ENCODE results near the gene NSFL1C.
"Not testable (repeated sequence)": the region's sequence is repeated elsewhere in the genome, so short reads cannot be mapped to it uniquely, and the experiment has no call there.

The NSFL1C gene

GRCh38 chr20:1420066-1420465 lies 46.6 kb downstream of the NSFL1C start:
- DNase-seq = no peak

GRCh38 chr20:1418350-1418749 lies 48.3 kb downstream of the NSFL1C start:
- DNase-seq = no peak

- DNase-seq = no peak
These were observed 48.9 kb downstream of the NSFL1C start for GRCh38 chr20:1417790-1418189.

GRCh38 chr20:1417273-1417672 lies 49.4 kb downstream of the NSFL1C start:
- DNase-seq = no peak

DNA sequence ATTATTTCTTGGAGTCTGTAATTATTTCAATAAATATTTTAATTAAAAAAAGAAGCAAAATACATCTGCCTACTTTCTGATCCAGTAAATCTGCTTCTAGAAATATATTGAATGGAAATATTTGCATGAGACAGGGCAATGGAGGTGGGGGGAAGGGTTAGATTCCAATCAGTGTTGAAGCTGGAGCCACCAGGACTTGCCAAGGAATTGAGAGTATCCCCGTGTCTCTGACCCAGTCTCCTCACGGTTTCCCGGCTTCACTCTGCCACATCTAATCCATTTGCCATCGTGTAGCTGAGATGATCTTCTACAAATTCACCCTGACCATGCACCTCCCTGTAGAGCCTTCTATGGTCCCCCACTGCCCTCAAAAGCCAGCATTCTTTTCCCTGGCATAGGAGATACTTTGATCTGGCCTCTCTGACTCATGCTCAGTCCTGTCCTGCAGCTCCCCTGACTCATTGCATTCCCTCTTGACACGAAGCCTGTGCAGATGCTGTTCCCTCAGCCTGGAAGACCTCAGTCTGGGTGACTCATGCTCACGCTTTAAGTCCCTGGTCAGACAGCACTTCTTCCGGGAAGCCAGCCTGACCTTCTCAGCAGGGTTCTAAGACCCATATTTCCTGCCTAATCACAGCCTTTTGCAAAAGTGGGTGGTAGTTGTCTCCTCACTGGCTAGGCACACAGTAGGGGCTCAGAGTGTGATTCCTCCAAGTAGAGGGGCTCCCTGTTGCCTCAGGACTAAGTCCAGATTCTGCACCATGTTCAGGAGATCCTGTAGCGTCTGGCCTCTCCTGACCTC lies 50.8 kb downstream of the NSFL1C start:
- DNase-seq = no peak

- no peak for DNase-seq
These were observed 51.7 kb downstream of the NSFL1C start for GRCh38 chr20:1414982-1415381.

GRCh38 chr20:1405801-1406200 lies 60.8 kb downstream of the NSFL1C start:
- no peak for DNase-seq

- DNase-seq = no peak
These were observed 63.0 kb downstream of the NSFL1C start for GRCh38 chr20:1403624-1404023.

DNA sequence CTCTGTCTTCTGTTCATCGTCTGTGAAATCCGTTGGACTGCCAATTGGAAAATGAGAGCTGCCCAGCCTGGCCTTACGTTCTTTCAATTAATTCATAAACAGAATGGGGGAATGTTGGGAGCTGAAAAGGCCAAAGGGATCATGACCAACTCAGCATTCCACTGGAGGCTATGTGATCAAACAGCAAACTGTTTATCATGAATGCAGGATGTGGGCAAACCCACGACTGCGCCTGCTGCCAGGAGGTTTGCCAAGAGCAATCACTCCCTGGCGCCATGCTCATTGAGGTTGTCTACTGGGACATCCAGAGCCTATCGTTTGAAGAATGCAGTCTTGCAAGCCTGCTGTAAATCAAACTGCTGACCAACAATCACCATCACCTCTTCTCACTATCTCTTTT lies 64.5 kb downstream of the NSFL1C start:
- DNase-seq = no peak

- no peak for DNase-seq
These were observed 65.2 kb downstream of the NSFL1C start for GRCh38 chr20:1401451-1401907.

GRCh38 chr20:1399678-1400366 lies 66.8 kb downstream of the NSFL1C start:
- not testable (repeated sequence) for DNase-seq

GRCh38 chr20:1398185-1398584 lies 68.5 kb downstream of the NSFL1C start:
- not testable (repeated sequence) for DNase-seq

DNA sequence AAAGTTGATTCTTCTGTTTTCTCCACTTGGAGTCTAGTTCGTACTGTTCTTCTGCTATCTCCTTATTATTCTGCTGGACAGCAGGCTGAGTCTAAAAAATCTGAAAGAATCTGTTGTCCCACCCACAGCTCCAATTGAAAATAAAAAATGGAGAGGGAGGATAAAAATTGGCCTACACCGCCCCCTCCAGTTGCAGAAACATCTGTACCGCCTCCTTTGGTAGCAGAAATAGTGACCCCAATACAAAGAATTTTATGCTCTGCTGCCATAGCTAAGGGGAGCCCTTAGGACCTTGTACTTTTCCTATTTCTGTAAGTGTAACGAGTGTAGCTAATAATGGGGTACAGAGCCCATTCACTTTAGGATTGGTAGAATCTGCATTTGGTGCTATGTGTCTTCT lies 68.9 kb downstream of the NSFL1C start:
- no peak for DNase-seq

DNA sequence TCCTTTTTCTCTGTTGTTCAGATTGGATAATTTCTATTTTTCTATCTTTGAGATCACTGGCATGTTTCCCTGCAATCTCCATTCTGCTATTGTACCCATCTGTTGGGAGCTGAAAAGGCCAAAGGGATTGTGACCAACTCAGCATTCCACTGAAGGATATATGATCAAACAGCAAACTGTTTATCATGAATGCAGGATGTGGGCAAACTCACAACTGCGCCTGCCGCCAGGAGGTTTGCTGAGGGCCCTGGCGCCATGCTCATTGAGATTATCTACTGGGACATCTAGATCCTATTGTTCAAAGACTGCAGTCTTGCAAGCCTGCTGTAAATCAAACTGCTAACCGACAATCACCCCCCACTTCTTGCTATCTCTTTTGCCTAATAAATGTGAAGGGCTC lies 69.9 kb downstream of the NSFL1C start:
- no peak for DNase-seq

GRCh38 chr20:1396264-1396663 lies 70.4 kb downstream of the NSFL1C start:
- DNase-seq = no peak

DNA sequence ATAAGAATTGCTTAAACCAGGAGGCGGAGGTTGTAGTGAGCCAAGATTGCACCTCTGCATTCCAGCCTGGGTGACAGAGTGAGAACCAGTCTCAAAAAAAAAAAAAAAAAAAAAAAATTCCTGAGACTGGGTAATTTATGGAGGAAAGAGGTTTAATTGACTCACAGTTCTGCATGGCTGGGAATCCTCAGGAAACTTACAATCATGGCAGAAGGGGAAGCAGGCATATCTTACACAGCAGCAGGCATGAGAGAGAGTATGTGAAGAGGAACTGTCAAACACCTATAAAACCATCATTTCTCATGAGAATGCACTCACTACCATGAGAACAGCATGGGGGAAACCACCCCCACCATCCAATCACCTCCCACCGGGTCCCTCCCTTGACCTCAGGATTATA lies 72.0 kb downstream of the NSFL1C start:
- no peak for DNase-seq

DNA sequence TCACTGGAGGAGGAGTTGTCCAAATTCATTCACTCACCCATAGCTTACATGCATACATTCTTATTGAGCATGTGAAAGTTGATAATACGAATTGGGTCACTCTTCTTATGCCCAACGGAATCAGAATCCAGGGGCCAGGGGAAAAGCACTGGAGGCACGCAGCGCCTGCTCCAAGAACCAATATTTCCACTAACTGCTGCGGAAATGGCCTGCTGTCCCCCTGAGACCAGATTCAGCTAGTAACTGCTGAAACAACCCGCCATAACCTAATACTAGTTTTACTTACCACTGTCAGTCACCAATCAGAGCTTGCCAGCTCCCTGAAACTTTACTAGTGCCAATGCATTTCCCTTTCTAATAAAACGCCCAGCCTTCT lies 73.2 kb downstream of the NSFL1C start:
- DNase-seq = no peak

- DNase-seq = peak; percentile 90
These were observed 73.7 kb downstream of the NSFL1C start, which contains the start of gene FKBP1A for GRCh38 chr20:1392693-1393506. Gene FKBP1A (minus strand): TSS chr20:1393054. CDS start chr20:1392998, 56 bp downstream.

- DNase-seq = no peak
These were observed 74.3 kb downstream of the NSFL1C start for GRCh38 chr20:1392443-1392692.

Data from stimulated activated CD4-positive, alpha-beta T cell treated with anti-CD3 and anti-CD28 coated beads, Interleukin-4, amount 100 ng/mL, for 1 hour (primary cell).